MM.1S (cell line): ENCODE results near the gene GIPC3.

ENCODE experiments used
- DNase-seq: peaks from one replicate; pipeline ENCODE4 v3.0.0-alpha.2; 2015
- H2AFZ ChIP-seq: fragments of 300-600 bp; sonication (generic); 2 replicates; pipeline ENCODE4 v1.6.0; 2016; ENCODE audit warnings: antibody characterized with exemption, low read length
- H3F3A ChIP-seq: fragments of 300-600 bp; sonication (generic); 2 replicates; pipeline ENCODE4 v1.6.1; 2016; ENCODE audit warnings: mild to moderate bottlenecking, antibody characterized with exemption, low read length, moderate library complexity, mixed read lengths; ENCODE audit not compliant: insufficient read depth
- H3K27ac ChIP-seq: fragments of 300-600 bp; sonication (generic); 2 replicates; pipeline ENCODE4 v1.5.1; 2016; ENCODE audit warnings: mild to moderate bottlenecking, low read length
- H3K27me3 ChIP-seq: fragments of 300-600 bp; sonication (generic); replicated peaks from 2 replicates; pipeline ENCODE4 v1.6.0; 2016; ENCODE audit warnings: low read length; ENCODE audit not compliant: insufficient read depth
- H3K36me3 ChIP-seq: fragments of 300-600 bp; sonication (generic); replicated peaks from 2 replicates; pipeline ENCODE4 v1.6.1; 2016; ENCODE audit warnings: mild to moderate bottlenecking, low read length, mixed read lengths; ENCODE audit not compliant: insufficient read depth
- H3K4me1 ChIP-seq: fragments of 300-600 bp; sonication (generic); 2 replicates; pipeline ENCODE4 v1.6.1; 2016; ENCODE audit warnings: low read length, mixed read lengths
- H3K4me2 ChIP-seq: fragments of 300-600 bp; sonication (generic); 2 replicates; pipeline ENCODE4 v1.6.0; 2016; ENCODE audit warnings: low read depth, low read length
- H3K4me3 ChIP-seq: fragments of 300-600 bp; sonication (generic); 2 replicates; pipeline ENCODE4 v1.5.1; 2016; ENCODE audit warnings: low read length, mixed read lengths
- H3K79me2 ChIP-seq: fragments of 300-600 bp; sonication (generic); 2 replicates; pipeline ENCODE4 v1.6.1; 2016; ENCODE audit warnings: mixed run types, low read length, mixed read lengths
- H3K9ac ChIP-seq: fragments of 300-600 bp; sonication (generic); 2 replicates; pipeline ENCODE4 v1.6.1; 2016; ENCODE audit warnings: low read length, mixed read lengths
- H3K9me2 ChIP-seq: fragments of 300-600 bp; sonication (generic); replicated peaks from 2 replicates; pipeline ENCODE4 v1.6.1; 2016; ENCODE audit warnings: mild to moderate bottlenecking, low read length, mixed read lengths; ENCODE audit not compliant: insufficient read depth
- H3K9me3 ChIP-seq: fragments of 300-600 bp; sonication (generic); replicated peaks from 2 replicates; pipeline ENCODE4 v1.6.1; 2016; ENCODE audit warnings: mild to moderate bottlenecking, low read length, mixed read lengths; ENCODE audit not compliant: insufficient read depth
- H4K20me1 ChIP-seq: fragments of 300-600 bp; sonication (generic); 2 replicates; pipeline ENCODE4 v1.6.1; 2016; ENCODE audit warnings: mild to moderate bottlenecking, low read length, moderate library complexity, mixed read lengths; ENCODE audit not compliant: insufficient read depth
- CTCF ChIP-seq: fragments of 300-600 bp; sonication (generic); IDR thresholded peaks from 2 replicates; pipeline ENCODE4 v1.5.1; 2016; ENCODE audit warnings: antibody characterized with exemption, low read length, mixed read lengths
- EZH2 ChIP-seq: fragments of 300-600 bp; sonication (generic); optimal IDR thresholded peaks from 2 replicates; pipeline ENCODE3; 2017; ENCODE audit warnings: low read depth, mild to moderate bottlenecking, antibody characterized with exemption, low read length, mixed read lengths
- EZH2phosphoT487 ChIP-seq: fragments of 300-600 bp; sonication (generic); IDR thresholded peaks from 2 replicates; pipeline ENCODE4 v1.6.1; 2018; ENCODE audit warnings: antibody characterized with exemption, low read length

Gene GIPC3

GRCh38 chr19:3545669-3546034 is 39.6 kb upstream of the GIPC3 start:
- Histone ChIP-seq H3F3A (peaks cover 4% of the 10 kb centered on the region), H3K4me2 (no peak overlapping the region), H2AFZ (no peak overlapping the region), H3K36me3 (no peaks in the 10 kb centered on the region), H3K9me2 (no peaks in the 10 kb centered on the region), H3K9me3 (no peaks in the 10 kb centered on the region), H3K27ac (0 out of 2 replicates have a peak overlapping the region, but pooled peaks have one; percentile 7), H3K9ac (no peak overlapping the region), H3K79me2 (no peaks in the 10 kb centered on the region), H3K27me3 (no peaks in the 10 kb centered on the region), H3K4me3 (no peak overlapping the region), H4K20me1 (no peaks in the 10 kb centered on the region), H3K4me1 (no peaks in the 10 kb centered on the region)
- no peak for DNase-seq
- TF ChIP-seq EZH2phosphoT487 (no peak), EZH2 (no peak), CTCF (no peak)

GRCh38 chr19:3546119-3546518 is 39.2 kb upstream of the GIPC3 start:
- H3K4me1 ChIP-seq, result no peaks in the 10 kb centered on the region
- H3F3A ChIP-seq, result peaks cover 4% of the 10 kb centered on the region
- H3K4me3 ChIP-seq, result no peak overlapping the region
- no peaks in the 10 kb centered on the region for H4K20me1 ChIP-seq
- no peak overlapping the region for H3K4me2 ChIP-seq
- H3K79me2 ChIP-seq, result no peaks in the 10 kb centered on the region
- DNase-seq, result no peak
- no peak overlapping the region for H2AFZ ChIP-seq
- H3K27me3 ChIP-seq, result no peaks in the 10 kb centered on the region
- no peaks in the 10 kb centered on the region for H3K9me3 ChIP-seq
- H3K27ac ChIP-seq, result no peak overlapping the region
- H3K9ac ChIP-seq, result no peak overlapping the region
- H3K9me2 ChIP-seq, result no peaks in the 10 kb centered on the region
- H3K36me3 ChIP-seq, result no peaks in the 10 kb centered on the region
- TF ChIP-seq EZH2 (no peak), CTCF (no peak), EZH2phosphoT487 (no peak)

DNA sequence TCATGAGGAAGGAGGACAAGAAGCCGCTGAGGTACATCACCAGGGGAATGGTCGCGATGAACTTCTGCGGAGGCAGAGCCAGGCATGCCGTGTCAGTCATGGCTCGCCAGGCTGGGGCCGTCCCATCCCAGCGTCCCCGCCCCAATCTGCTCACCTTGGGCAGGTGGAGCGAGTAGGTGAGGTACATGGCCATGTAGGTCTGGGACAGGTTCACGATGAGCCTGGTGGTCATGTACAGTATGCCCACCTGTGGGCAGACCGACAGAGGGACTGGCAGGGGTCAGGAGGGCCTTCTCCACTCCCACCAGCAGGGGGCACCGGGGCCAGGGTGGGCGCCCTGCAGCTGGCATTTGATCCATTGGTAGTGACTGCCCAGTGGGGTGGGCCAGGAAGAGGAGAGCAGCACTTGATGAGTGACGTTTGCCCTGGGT is 38.0 kb upstream of the GIPC3 start:
- Histone ChIP-seq H3K27ac (no peak overlapping the region), H3K9ac (no peak overlapping the region), H2AFZ (no peak overlapping the region), H3K4me3 (no peak overlapping the region), H3K36me3 (no peaks in the 10 kb centered on the region), H4K20me1 (no peaks in the 10 kb centered on the region), H3K4me2 (no peak overlapping the region), H3K9me3 (no peaks in the 10 kb centered on the region), H3K79me2 (no peaks in the 10 kb centered on the region; the same call in 1 of the 2 replicates), H3F3A (peaks cover under 1% of the 10 kb centered on the region), H3K4me1 (no peaks in the 10 kb centered on the region), H3K27me3 (no peaks in the 10 kb centered on the region), H3K9me2 (no peaks in the 10 kb centered on the region)
- no peak for DNase-seq
- TF ChIP-seq EZH2phosphoT487 (no peak), EZH2 (no peak), CTCF (peak; percentile 74)
